HL-60 (cell line): ENCODE measurements around the gene TCFL5.

ENCODE experiments used
- DNase-seq, 2 experiments: peaks; one replicate each; pipeline ENCODE4 v3.0.0-alpha.2; 2010 to 2020; ENCODE audit warnings: low read depth in 1 of 2, low spot score in 1 of 2
- H3K27ac ChIP-seq: fragments of 250-450 bp; sonication (Bioruptor Pico); replicated peaks from 2 replicates; pipeline ENCODE4 v1.5.1; 2020; ENCODE audit warnings: mild to moderate bottlenecking, moderate library complexity
- H3K27me3 ChIP-seq: fragments of 250-450 bp; sonication (Bioruptor Pico); 2 replicates; pipeline ENCODE4 v1.5.1; 2021; ENCODE audit warnings: mild to moderate bottlenecking, moderate library complexity; ENCODE audit not compliant: insufficient read depth, poor library complexity, severe bottlenecking
- H3K4me3 ChIP-seq: replicated peaks from 2 replicates; pipeline ENCODE4 v1.5.1; 2011; ENCODE audit warnings: mild to moderate bottlenecking, control low read depth, low read length; ENCODE audit not compliant: insufficient read depth
- GABPA ChIP-seq: IDR thresholded peaks from 2 replicates; pipeline ENCODE4 v1.6.1; 2012; ENCODE audit warnings: low read depth
- POLR2AphosphoS5 ChIP-seq: IDR thresholded peaks from 2 replicates; pipeline ENCODE4 v1.6.1; 2012; ENCODE audit warnings: low read depth
- SPI1 ChIP-seq: IDR thresholded peaks from 2 replicates; pipeline ENCODE4 v1.6.1; 2012; ENCODE audit warnings: low read depth, mild to moderate bottlenecking, borderline replicate concordance
- TF ChIP-seq, protein P1 (sequence below): IDR thresholded peaks from one replicate; pipeline ENCODE4 v1.5.1; 2011; ENCODE audit warnings: low read length, control low read depth, inconsistent platforms; ENCODE audit not compliant: insufficient read depth
- TF ChIP-seq, protein P2 (sequence below): IDR thresholded peaks from 2 replicates; pipeline ENCODE4 v1.6.1; 2012; ENCODE audit warnings: low read depth; ENCODE audit not compliant: insufficient replicate concordance

The TCFL5 gene

DNA sequence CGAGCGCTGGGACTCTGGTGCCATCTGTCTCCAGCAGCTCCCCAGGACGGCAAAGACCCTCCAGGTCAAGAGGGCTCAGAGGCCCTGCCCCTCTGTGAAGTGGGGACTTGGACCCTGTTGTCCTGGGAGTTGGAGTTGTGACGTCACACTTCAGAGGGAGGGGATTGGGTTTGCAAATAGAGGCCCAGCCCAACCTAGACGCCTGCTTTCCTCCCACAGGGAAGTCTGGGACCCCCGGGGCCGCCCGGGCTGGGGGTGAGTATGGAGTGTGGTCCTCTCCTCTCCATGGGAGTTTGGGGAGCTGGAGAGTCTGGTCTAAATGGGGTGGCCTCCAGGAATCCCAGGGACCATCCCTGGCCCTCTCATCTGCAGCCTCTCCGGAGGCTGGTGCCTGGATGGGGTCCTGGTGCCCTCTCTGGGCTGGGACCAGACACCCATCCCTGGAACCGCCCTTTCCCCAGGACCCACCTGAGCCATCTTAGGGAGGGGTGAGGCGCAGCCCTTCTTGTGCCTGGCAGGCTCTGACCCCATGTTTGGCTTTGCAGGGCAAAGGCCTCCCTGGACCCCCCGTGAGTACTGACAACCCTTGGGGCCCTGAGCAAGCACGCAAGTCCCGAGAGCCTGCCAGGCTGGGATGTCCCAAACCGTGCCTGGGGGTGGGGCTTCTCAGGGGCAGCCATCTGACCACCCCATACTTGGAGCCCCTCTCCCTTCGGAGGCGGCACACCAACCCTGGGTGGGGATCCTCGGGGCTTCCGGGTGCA, 40.5 kb downstream of the TCFL5 start:
- no peak for DNase-seq
- H3K4me3 ChIP-seq = no peak overlapping the region
- TF ChIP-seq POLR2AphosphoS5 (no peak), SPI1 (no peak), GABPA (no peak)
- TF ChIP-seq, protein P1, sequence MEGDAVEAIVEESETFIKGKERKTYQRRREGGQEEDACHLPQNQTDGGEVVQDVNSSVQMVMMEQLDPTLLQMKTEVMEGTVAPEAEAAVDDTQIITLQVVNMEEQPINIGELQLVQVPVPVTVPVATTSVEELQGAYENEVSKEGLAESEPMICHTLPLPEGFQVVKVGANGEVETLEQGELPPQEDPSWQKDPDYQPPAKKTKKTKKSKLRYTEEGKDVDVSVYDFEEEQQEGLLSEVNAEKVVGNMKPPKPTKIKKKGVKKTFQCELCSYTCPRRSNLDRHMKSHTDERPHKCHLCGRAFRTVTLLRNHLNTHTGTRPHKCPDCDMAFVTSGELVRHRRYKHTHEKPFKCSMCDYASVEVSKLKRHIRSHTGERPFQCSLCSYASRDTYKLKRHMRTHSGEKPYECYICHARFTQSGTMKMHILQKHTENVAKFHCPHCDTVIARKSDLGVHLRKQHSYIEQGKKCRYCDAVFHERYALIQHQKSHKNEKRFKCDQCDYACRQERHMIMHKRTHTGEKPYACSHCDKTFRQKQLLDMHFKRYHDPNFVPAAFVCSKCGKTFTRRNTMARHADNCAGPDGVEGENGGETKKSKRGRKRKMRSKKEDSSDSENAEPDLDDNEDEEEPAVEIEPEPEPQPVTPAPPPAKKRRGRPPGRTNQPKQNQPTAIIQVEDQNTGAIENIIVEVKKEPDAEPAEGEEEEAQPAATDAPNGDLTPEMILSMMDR = no peak
- TF ChIP-seq, protein P2, sequence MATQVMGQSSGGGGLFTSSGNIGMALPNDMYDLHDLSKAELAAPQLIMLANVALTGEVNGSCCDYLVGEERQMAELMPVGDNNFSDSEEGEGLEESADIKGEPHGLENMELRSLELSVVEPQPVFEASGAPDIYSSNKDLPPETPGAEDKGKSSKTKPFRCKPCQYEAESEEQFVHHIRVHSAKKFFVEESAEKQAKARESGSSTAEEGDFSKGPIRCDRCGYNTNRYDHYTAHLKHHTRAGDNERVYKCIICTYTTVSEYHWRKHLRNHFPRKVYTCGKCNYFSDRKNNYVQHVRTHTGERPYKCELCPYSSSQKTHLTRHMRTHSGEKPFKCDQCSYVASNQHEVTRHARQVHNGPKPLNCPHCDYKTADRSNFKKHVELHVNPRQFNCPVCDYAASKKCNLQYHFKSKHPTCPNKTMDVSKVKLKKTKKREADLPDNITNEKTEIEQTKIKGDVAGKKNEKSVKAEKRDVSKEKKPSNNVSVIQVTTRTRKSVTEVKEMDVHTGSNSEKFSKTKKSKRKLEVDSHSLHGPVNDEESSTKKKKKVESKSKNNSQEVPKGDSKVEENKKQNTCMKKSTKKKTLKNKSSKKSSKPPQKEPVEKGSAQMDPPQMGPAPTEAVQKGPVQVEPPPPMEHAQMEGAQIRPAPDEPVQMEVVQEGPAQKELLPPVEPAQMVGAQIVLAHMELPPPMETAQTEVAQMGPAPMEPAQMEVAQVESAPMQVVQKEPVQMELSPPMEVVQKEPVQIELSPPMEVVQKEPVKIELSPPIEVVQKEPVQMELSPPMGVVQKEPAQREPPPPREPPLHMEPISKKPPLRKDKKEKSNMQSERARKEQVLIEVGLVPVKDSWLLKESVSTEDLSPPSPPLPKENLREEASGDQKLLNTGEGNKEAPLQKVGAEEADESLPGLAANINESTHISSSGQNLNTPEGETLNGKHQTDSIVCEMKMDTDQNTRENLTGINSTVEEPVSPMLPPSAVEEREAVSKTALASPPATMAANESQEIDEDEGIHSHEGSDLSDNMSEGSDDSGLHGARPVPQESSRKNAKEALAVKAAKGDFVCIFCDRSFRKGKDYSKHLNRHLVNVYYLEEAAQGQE = no peak
- no peak overlapping the region for H3K27ac ChIP-seq
- peaks cover 12% of the 10 kb centered on the region for H3K27me3 ChIP-seq

DNA sequence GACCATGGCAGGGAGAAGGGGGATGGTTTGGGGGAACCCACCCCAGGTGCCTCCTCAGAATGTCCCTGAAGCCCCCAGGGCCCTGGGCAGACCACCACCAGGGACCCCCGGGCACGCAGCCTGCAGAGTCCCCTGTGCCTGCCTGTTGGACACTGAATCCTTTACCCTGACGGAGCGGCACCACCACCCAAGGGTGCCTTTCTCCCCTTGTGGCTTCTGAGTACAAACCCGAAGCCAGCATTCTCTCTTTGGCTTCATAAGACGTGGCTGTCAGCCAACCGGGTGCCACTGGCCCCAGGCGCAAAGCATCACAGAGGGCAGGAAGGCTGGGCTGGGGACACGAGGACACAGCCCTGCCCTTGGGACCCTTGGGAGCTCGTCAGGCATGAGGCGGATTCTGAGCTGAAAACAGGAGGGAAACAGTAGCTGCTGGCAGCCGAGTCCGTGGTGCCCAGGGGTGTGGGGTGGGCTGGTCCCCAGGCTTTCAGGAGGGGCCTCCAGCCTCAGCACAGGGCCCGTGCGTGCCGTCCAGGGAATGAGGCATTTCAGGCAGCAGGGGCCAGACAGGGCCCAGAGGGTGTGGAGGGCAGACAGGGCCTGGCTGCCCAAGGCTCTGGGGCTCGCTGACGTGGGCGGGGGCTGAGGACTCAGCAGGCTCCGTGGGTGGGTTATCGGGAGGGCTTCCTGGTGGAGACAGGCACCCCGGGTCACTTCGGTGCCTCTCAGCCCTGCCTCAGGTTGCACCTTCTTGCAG, 41.2 kb downstream of the TCFL5 start:
- H3K27me3 ChIP-seq = peaks cover 18% of the 10 kb centered on the region
- TF ChIP-seq, protein P1 = no peak
- TF ChIP-seq, protein P2 = no peak
- TF ChIP-seq GABPA = no peak
- TF ChIP-seq SPI1 = no peak
- no peak overlapping the region for H3K27ac ChIP-seq
- H3K4me3 ChIP-seq = no peak overlapping the region
- DNase-seq = no peak

DNA sequence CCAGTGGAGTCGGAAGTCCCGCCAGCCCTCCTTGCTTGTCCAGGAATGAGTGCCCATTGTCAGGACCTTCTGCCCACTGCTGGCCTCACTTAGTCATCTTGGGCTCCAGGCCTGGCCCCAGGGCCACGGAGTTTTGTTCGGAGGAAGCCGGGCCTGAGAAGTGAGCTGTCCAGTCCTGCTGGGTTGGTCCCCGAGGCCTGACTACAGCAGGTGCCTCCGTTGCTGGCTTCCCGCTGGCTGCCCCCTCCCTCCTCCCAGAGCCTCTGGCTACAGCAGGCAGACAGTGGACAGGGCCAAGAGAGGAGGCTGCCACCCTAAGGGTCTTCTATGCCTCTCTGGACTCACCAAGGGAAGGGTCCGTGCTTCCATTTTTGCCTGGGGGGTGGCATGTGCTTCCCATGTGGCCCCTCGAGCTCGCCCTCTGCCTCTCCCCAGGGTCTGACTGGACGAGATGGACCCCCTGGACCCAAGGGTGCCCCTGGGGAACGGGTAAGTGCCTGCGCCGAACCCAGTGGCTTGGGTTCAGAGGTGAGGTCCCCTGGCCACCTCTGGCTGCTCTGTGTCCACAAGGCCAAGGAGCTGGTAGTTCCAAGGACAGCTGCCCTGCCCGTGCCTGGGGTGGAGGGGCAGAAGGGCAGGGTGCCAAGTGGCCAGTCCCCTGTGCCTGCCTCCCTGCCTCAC, 42.0 kb downstream of the TCFL5 start:
- H3K4me3 ChIP-seq = no peak overlapping the region
- H3K27ac ChIP-seq = no peak overlapping the region
- DNase-seq = no peak
- TF ChIP-seq POLR2AphosphoS5 (no peak), SPI1 (no peak), GABPA (no peak)
- TF ChIP-seq, protein P1 = no peak
- TF ChIP-seq, protein P2 = no peak
- peaks cover 21% of the 10 kb centered on the region for H3K27me3 ChIP-seq
